ENCODE data around the gene SLC38A11.

- TF ChIP-seq CTCF (IDR thresholded peaks at IDR 0.05 in 4 of 5, conservative IDR thresholded peaks at IDR 0.05 in 1 of 5) = no peak
- TF ChIP-seq POLR2A (IDR thresholded peaks at IDR 0.05) = no peak
These were observed 38.1 kb upstream of the SLC38A11 start for GRCh38 chr2:164993287-164994016.
